Aorta (tissue), 5 donors: Measurements from ENCODE around the gene ATAD3C. TPM values are rescaled to one million over a fixed set of nuclear protein-coding genes. Genes with fewer than 3 reads are reported as not detected.
"Not testable (repeated sequence)": the region's sequence is repeated elsewhere in the genome, so short reads cannot be mapped to it uniquely, and the experiment has no call there.

Experiments used
- ATAC-seq: fragments of 200-7000 bp; cut with Tn5 transposase; one replicate; pipeline ENCODE4 v1.9.1; 2022; ENCODE audit warnings: moderate library complexity; ENCODE audit not compliant: low FRiP score
- DNase-seq, 2 donors: peaks; one replicate each; pipeline ENCODE4 v3.0.0-alpha.2; 2020
- H3K27ac ChIP-seq, 2 donors: one replicate each; pipeline ENCODE4 v1.5.1; 2013; ENCODE audit warnings: low read length in 2 of 2, mild to moderate bottlenecking in 2 of 2, moderate library complexity in 2 of 2, control low read depth in 1 of 2, inconsistent platforms in 1 of 2, low read depth in 1 of 2
- H3K27me3 ChIP-seq, 2 donors: one replicate each; pipeline ENCODE4 v1.6.1; 2013; ENCODE audit warnings: control low read depth in 1 of 2, low read length in 1 of 2, mild to moderate bottlenecking in 1 of 2, moderate library complexity in 1 of 2; ENCODE audit not compliant: insufficient read depth in 2 of 2, control insufficient read depth in 1 of 2
- H3K36me3 ChIP-seq, 2 donors: one replicate each; pipeline ENCODE4 v1.6.1; 2013; ENCODE audit warnings: control low read depth in 1 of 2, low read length in 1 of 2, mild to moderate bottlenecking in 1 of 2; ENCODE audit not compliant: insufficient read depth in 2 of 2, control insufficient read depth in 1 of 2
- H3K4me1 ChIP-seq, 2 donors: one replicate each; pipeline ENCODE4 v1.6.1; 2013; ENCODE audit warnings: low read length in 2 of 2, control low read depth in 1 of 2, mild to moderate bottlenecking in 1 of 2, moderate library complexity in 1 of 2; ENCODE audit not compliant: insufficient read depth in 2 of 2, control insufficient read depth in 1 of 2
- H3K4me3 ChIP-seq, 2 donors: one replicate each; pipeline ENCODE4 v1.5.1; 2013; ENCODE audit warnings: low read length in 2 of 2, control low read depth in 1 of 2, mild to moderate bottlenecking in 1 of 2
- H3K9me3 ChIP-seq: one replicate; pipeline ENCODE4 v1.6.1; 2013; ENCODE audit warnings: mild to moderate bottlenecking, low read length; ENCODE audit not compliant: control insufficient read depth
- WGBS, 2 donors: extraction: QIAGEN DNeasy Blood & Tissue Kit; methylation state at CpG; one replicate each; pipeline ENCODE4 v1.1.7; 2013; 5-methylcytosine and 5-hydroxymethylcytosine counted together
- intact Hi-C, 2 donors: fragments of 100-400 bp; cut with DNase I; formaldehyde crosslinking; loops; one replicate each; pipeline versions ENCODE4 v1.14.2 to v1.15.0; 2022
- polyA plus RNA-seq, 2 donors: library from polyadenylated mRNA; stranded (reverse); fragments of 200-250 nt; gene quantifications; one replicate each; pipeline ENCODE4 v1.2.3, GENCODE V29; 2013
- total RNA-seq, 2 donors: library from RNA; stranded (reverse); fragmentation: NEBNext Ultra II Directional; extraction: Animal tissue kit (Norgen Biotek cat#: 25700); gene quantifications; one replicate each; pipeline ENCODE4 v1.2.1, GENCODE V29; 2021
- donor health status: healthy with polysubstance abuse.
- donor health status: Bipolar disorder and iron deficiency.
- donor health status: DM: no; HTN: no; CAD: no.
- donor health status: DM: no; HTN: no; CAD: no.
- donor health status: DM: yes; HTN: yes; CAD: no.

The ATAD3C gene
- total and polyA plus RNA-seq, 4 donors, result 0.08 to 5.5 (median 0.42) TPM; not detected in 1

GRCh38 chr1:1451696-1452364 is 2.3 kb downstream of the ATAD3C start:
- H3K27me3 ChIP-seq, result no peaks in the 10 kb centered on the region
- H3K27ac ChIP-seq, result no peak overlapping the region
- ATAC-seq (no peak), DNase-seq (no peak)
- no peaks in the 10 kb centered on the region for H3K9me3 ChIP-seq
- no peaks in the 10 kb centered on the region for H3K4me1 ChIP-seq
- no peak overlapping the region for H3K4me3 ChIP-seq
- WGBS, 2 donors, result 88 to 91% methylated on average over 26 of the region's 26 CpGs
- intact Hi-C loops, result no loop called here
- no peaks in the 10 kb centered on the region for H3K36me3 ChIP-seq

GRCh38 chr1:1452365-1452739 is 2.9 kb downstream of the ATAD3C start:
- WGBS, 2 donors, result 75% methylated on average over 8 of the region's 8 CpGs

GRCh38 chr1:1452882-1453281 is 3.4 kb downstream of the ATAD3C start:
- intact Hi-C loops, result no loop called here
- Histone ChIP-seq H3K36me3 (no peaks in the 10 kb centered on the region), H3K27me3 (no peaks in the 10 kb centered on the region), H3K27ac (no peak overlapping the region), H3K4me1 (no peaks in the 10 kb centered on the region), H3K4me3 (no peak overlapping the region), H3K9me3 (no peaks in the 10 kb centered on the region)
- no peak for DNase-seq
- WGBS, 2 donors, result 92 to 93% methylated on average over 16 of the region's 16 CpGs
- ATAC-seq, result no peak

More at GRCh38 chr1:1452365-1452739, 2.9 kb downstream of the ATAD3C start:
- H3K36me3 ChIP-seq, H3K27ac ChIP-seq, H3K27me3 ChIP-seq, intact Hi-C loops, DNase-seq, ATAC-seq, H3K4me3 ChIP-seq, H3K9me3 ChIP-seq, H3K4me1 ChIP-seq: not testable (repeated sequence)

- ATAC-seq, H3K4me1 ChIP-seq, H3K27me3 ChIP-seq, H3K36me3 ChIP-seq, H3K9me3 ChIP-seq, intact Hi-C loops, H3K27ac ChIP-seq, H3K4me3 ChIP-seq, DNase-seq: not testable (repeated sequence)
- 69 to 75% methylated on average over 28 to 38 of the region's 41 CpGs for WGBS, 2 donors
Measured at GRCh38 chr1:1454286-1455056, 5.0 kb downstream of the ATAD3C start.

GRCh38 chr1:1455366-1455884 is 5.9 kb downstream of the ATAD3C start:
- no peaks in the 10 kb centered on the region for H3K4me1 ChIP-seq
- no peaks in the 10 kb centered on the region for H3K27me3 ChIP-seq
- H3K9me3 ChIP-seq, result no peaks in the 10 kb centered on the region
- WGBS, 2 donors, result 86 to 94% methylated on average over 26 to 30 of the region's 30 CpGs
- no peaks in the 10 kb centered on the region for H3K36me3 ChIP-seq
- no peak for DNase-seq
- H3K27ac ChIP-seq, result no peak overlapping the region
- H3K4me3 ChIP-seq, result no peak overlapping the region
- intact Hi-C loops, result no loop called here
- ATAC-seq, result no peak

- H3K4me1 ChIP-seq, ATAC-seq, intact Hi-C loops, H3K9me3 ChIP-seq, H3K36me3 ChIP-seq, H3K4me3 ChIP-seq, H3K27me3 ChIP-seq, DNase-seq, H3K27ac ChIP-seq: not testable (repeated sequence)
- WGBS, 2 donors, result 63 to 100% methylated on average over 1 to 4 of the region's 15 CpGs
Measured at GRCh38 chr1:1455934-1456333, 6.4 kb downstream of the ATAD3C start.

- H3K9me3 ChIP-seq, H3K27ac ChIP-seq, H3K4me1 ChIP-seq, DNase-seq, intact Hi-C loops, H3K36me3 ChIP-seq, ATAC-seq, H3K27me3 ChIP-seq, H3K4me3 ChIP-seq: not testable (repeated sequence)
- 86% methylated on average over 17 to 19 of the region's 22 CpGs for WGBS, 2 donors
Measured at GRCh38 chr1:1456683-1457255, 7.3 kb downstream of the ATAD3C start.

GRCh38 chr1:1459156-1459555 is 9.7 kb downstream of the ATAD3C start:
- H3K9me3 ChIP-seq, H3K36me3 ChIP-seq, H3K4me3 ChIP-seq, ATAC-seq, H3K27ac ChIP-seq, DNase-seq, H3K27me3 ChIP-seq, H3K4me1 ChIP-seq, intact Hi-C loops: not testable (repeated sequence)
- 90% methylated on average over 9 to 17 of the region's 19 CpGs for WGBS, 2 donors
